ENCODE data around the gene CLCA1. TPM values are rescaled to one million over a fixed set of nuclear protein-coding genes. Genes with fewer than 3 reads are reported as not detected.

CLCA1 gene
- polyA plus RNA-seq, 1 of the 3 experiments (the other 2 are of a cell fraction) = not detected

GRCh38 chr1:86419277-86419903 lies 49.3 kb upstream of the CLCA1 start:
- Histone ChIP-seq H3K9ac (no peak overlapping the region), H3K9me3 (no peaks in the 10 kb centered on the region), H3F3A (replicated peaks; ENCODE audit: insufficient read depth) (no peaks in the 10 kb centered on the region), H2AFZ (ENCODE audit: low read depth) (no peak overlapping the region), H3K4me2 (no peak overlapping the region), H3K79me2 (ENCODE audit: insufficient read depth) (no peaks in the 10 kb centered on the region), H3K36me3 (replicated peaks in 1 of 2; ENCODE audit: control insufficient read depth in 1 of 2, insufficient read depth in 2 of 2, low read length in 1 of 2) (no peaks in the 10 kb centered on the region), H3K9me2 (no peaks in the 10 kb centered on the region), H3K4me1 (ENCODE audit: control insufficient read depth in 1 of 2, insufficient read depth in 2 of 2, low read depth in 1 of 2, low read length in 1 of 2) (no peaks in the 10 kb centered on the region), H3K4me3 (ENCODE audit: low read depth in 2 of 2, low read length in 1 of 2) (no peak overlapping the region), H4K20me1 (ENCODE audit: insufficient read depth) (no peaks in the 10 kb centered on the region), H3K27me3 (ENCODE audit: insufficient read depth) (peaks cover 5% of the 10 kb centered on the region; the same call in 1 of the 2 replicates), H3K27ac (ENCODE audit: low read depth in 2 of 2, low read length in 1 of 2) (no peak overlapping the region)
- TF ChIP-seq CTCF (IDR thresholded peaks at IDR 0.05) = peak; percentile 43
- no peak for TF ChIP-seq TCF12 (IDR thresholded peaks at IDR 0.05)
- no peak for TF ChIP-seq POLR2AphosphoS5 (IDR thresholded peaks at IDR 0.05; ENCODE audit: low read depth, low read length)
- no peak for DNase-seq
- WGBS (ENCODE audit: low lambda C conversion rate) = 41% methylated on average over 4 of the region's 4 CpGs
- ChIA-PET CTCF (interaction anchor here (1.6 kb wide), 1 partner anchor 14 kb away, joined by 3 read pairs; no protein-coding TSS in a partner anchor), POLR2A (no interaction called here)

DNA sequence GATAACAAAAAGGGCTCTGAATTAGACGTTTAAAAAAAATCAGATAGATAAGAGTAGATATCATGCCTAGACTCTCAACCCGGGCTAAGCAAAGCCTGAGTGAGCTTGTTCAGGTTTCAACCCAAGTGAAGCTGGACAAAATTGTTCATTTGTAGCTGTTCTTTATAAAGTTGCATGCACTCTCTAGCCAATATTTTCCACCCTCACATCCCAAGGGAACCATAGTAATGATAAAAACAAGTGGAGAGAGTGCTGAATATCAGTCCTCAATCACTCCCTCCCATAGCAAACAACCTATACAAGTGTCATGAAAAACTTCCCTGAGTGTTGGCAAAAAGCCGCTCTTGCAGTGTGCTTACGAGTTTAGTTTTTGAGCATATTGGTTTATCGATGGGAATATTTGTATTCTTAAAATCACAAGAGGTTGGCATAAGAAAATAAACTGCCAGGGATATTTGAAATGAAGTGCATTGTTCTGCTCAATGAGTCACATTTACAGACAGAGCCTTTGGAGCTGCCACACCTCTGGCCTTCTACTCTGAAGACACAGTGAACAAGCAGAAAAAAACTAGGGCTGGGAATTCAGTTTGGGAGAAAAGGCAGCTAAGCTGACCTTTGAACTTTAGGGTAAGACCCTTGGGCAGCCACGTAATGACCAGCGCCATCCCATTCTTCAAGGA lies 47.0 kb upstream of the CLCA1 start:
- Histone ChIP-seq H2AFZ (ENCODE audit: low read depth) (no peak overlapping the region), H3K4me1 (ENCODE audit: control insufficient read depth in 1 of 2, insufficient read depth in 2 of 2, low read depth in 1 of 2, low read length in 1 of 2) (no peaks in the 10 kb centered on the region), H3F3A (replicated peaks; ENCODE audit: insufficient read depth) (no peaks in the 10 kb centered on the region), H3K4me2 (no peak overlapping the region), H3K9me3 (no peaks in the 10 kb centered on the region), H3K27ac (ENCODE audit: low read depth in 2 of 2, low read length in 1 of 2) (no peak overlapping the region), H3K9me2 (no peaks in the 10 kb centered on the region), H3K4me3 (ENCODE audit: low read depth in 2 of 2, low read length in 1 of 2) (no peak overlapping the region), H3K36me3 (replicated peaks in 1 of 2; ENCODE audit: control insufficient read depth in 1 of 2, insufficient read depth in 2 of 2, low read length in 1 of 2) (no peaks in the 10 kb centered on the region), H3K27me3 (ENCODE audit: insufficient read depth) (peaks cover 5% of the 10 kb centered on the region; the same call in 1 of the 2 replicates), H3K9ac (no peak overlapping the region), H3K79me2 (ENCODE audit: insufficient read depth) (no peaks in the 10 kb centered on the region), H4K20me1 (ENCODE audit: insufficient read depth) (no peaks in the 10 kb centered on the region)
- ChIA-PET CTCF (interaction anchor here (1.1 to 1.5 kb wide), 2 partner anchors 42 to 51 kb away, joined by 3 to 4 read pairs; no protein-coding TSS in a partner anchor), POLR2A (no interaction called here)
- DNase-seq = no peak
- WGBS (ENCODE audit: low lambda C conversion rate) = 63% methylated on average over 7 of the region's 7 CpGs
- TF ChIP-seq, protein P1, sequence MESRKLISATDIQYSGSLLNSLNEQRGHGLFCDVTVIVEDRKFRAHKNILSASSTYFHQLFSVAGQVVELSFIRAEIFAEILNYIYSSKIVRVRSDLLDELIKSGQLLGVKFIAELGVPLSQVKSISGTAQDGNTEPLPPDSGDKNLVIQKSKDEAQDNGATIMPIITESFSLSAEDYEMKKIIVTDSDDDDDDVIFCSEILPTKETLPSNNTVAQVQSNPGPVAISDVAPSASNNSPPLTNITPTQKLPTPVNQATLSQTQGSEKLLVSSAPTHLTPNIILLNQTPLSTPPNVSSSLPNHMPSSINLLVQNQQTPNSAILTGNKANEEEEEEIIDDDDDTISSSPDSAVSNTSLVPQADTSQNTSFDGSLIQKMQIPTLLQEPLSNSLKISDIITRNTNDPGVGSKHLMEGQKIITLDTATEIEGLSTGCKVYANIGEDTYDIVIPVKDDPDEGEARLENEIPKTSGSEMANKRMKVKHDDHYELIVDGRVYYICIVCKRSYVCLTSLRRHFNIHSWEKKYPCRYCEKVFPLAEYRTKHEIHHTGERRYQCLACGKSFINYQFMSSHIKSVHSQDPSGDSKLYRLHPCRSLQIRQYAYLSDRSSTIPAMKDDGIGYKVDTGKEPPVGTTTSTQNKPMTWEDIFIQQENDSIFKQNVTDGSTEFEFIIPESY (IDR thresholded peaks at IDR 0.05; ENCODE audit: borderline replicate concordance, low read depth) = no peak
- no peak for TF ChIP-seq EP300 (IDR thresholded peaks at IDR 0.05; ENCODE audit: borderline replicate concordance in 1 of 2, low read depth in 1 of 2, low read length in 1 of 2)
- TF ChIP-seq ELF1 (IDR thresholded peaks at IDR 0.05) = no peak

Measured in SK-N-SH (cell line).